GM12878 (cell line): ENCODE results near the gene RETN. TPM values are rescaled to one million over a fixed set of nuclear protein-coding genes. Genes with fewer than 3 reads are reported as not detected.
A peak's percentile ranks its signal among the peaks of the same experiment; 100 is the strongest.

ENCODE experiments used
- ATAC-seq: fragments of 200-7000 bp; cut with Tn5 transposase; 3 replicates; pipeline ENCODE4 v1.9.1; 2020; ENCODE audit warnings: mild to moderate bottlenecking, moderate library complexity
- BruUV-seq: library from RNA; stranded (reverse); fragments of 400-500 nt; replicated peaks from 2 replicates; lab custom pipeline; 2021; lab: Mats Ljungman, UMichigan
- CTCF ChIA-PET: fragments of 300-600 bp; sonication (Branson Sonifier 250); formaldehyde crosslinking; extraction: SDS; loops from one replicate; lab custom pipeline; 2021; ENCODE audit warnings: inconsistent platforms; lab: Yijun Ruan, JAX
- POLR2A ChIA-PET: fragments of 350-600 bp; formaldehyde crosslinking; extraction: SDS; loops from one replicate; lab custom pipeline; 2021; ENCODE audit warnings: inconsistent platforms; lab: Charles Lee
- RAD21 ChIA-PET: fragments of 300-600 bp; sonication (Branson Sonifier 250); formaldehyde crosslinking; loops from one replicate; lab custom pipeline; 2023; ENCODE audit warnings: antibody characterized with exemption; ENCODE audit not compliant: unreplicated experiment; lab: Charles Lee
- SMC1A ChIA-PET: fragments of 300-600 bp; sonication (Branson Sonifier 250); formaldehyde crosslinking; loops from one replicate; lab custom pipeline; 2023; ENCODE audit not compliant: unreplicated experiment, uncharacterized antibody; lab: Charles Lee
- DNase-seq: peaks from one replicate; pipeline ENCODE4 v3.0.0-alpha.2; 2011; ENCODE audit warnings: low read depth, low spot score
- FAIRE-seq: peaks from 3 replicates; lab custom pipeline; 2011; peaks lifted over from hg19 to GRCh38; lab: Jason Lieb, UNC
- H2AFZ ChIP-seq: 2 replicates; pipeline ENCODE4 v1.6.0; 2011; ENCODE audit warnings: low read depth, low read length, control low read depth; ENCODE audit not compliant: control insufficient read depth
- H3K27ac ChIP-seq: 2 replicates; pipeline ENCODE4 v1.5.1; 2011; ENCODE audit warnings: control low read depth; ENCODE audit not compliant: control insufficient read depth, insufficient read depth
- H3K27me3 ChIP-seq, 2 experiments: replicated peaks in 1 of 2; 2 replicates each; pipeline versions ENCODE4 v1.6.0 to v1.6.1; 2011; ENCODE audit warnings: low read length in 1 of 2; ENCODE audit not compliant: control insufficient read depth in 2 of 2, insufficient read depth in 2 of 2
- H3K36me3 ChIP-seq, 2 experiments: 2 replicates each; pipeline ENCODE4 v1.5.1; 2011; ENCODE audit warnings: low read length in 1 of 2; ENCODE audit not compliant: control insufficient read depth in 2 of 2, insufficient read depth in 2 of 2
- H3K4me1 ChIP-seq: 2 replicates; pipeline ENCODE4 v1.6.1; 2011; ENCODE audit warnings: mild to moderate bottlenecking, low read length, moderate library complexity, mixed read lengths; ENCODE audit not compliant: control insufficient read depth, insufficient read depth
- H3K4me2 ChIP-seq: 2 replicates; pipeline ENCODE4 v1.6.0; 2011; ENCODE audit warnings: control low read depth; ENCODE audit not compliant: control insufficient read depth, insufficient read depth
- H3K4me3 ChIP-seq: fragments of 200-600 bp; sonication (generic); 2 replicates; pipeline ENCODE4 v1.5.1; 2016
- H3K79me2 ChIP-seq: 2 replicates; pipeline ENCODE4 v1.6.0; 2011; ENCODE audit warnings: low read length; ENCODE audit not compliant: control insufficient read depth, insufficient read depth
- H3K9ac ChIP-seq: 2 replicates; pipeline ENCODE4 v1.8.0; 2011; ENCODE audit warnings: low read length, control low read depth, mixed read lengths; ENCODE audit not compliant: control insufficient read depth, insufficient read depth
- H3K9me3 ChIP-seq: replicated peaks from 3 replicates; pipeline ENCODE4 v1.5.1; 2011; ENCODE audit warnings: mild to moderate bottlenecking, low read length; ENCODE audit not compliant: control insufficient read depth, insufficient read depth
- H4K20me1 ChIP-seq: 2 replicates; pipeline ENCODE4 v1.6.0; 2011; ENCODE audit not compliant: control insufficient read depth, insufficient read depth
- ASH2L ChIP-seq: fragments of 300-600, 200-600 bp; sonication (generic); IDR thresholded peaks from 2 replicates; pipeline ENCODE4 v1.6.1; 2017; ENCODE audit warnings: low read depth, mild to moderate bottlenecking, borderline replicate concordance
- BMI1 ChIP-seq: fragments of 450-650 bp; IDR thresholded peaks from 2 replicates; pipeline ENCODE4 v1.6.1; 2016; ENCODE audit warnings: mild to moderate bottlenecking, moderate library complexity, borderline replicate concordance
- DPF2 ChIP-seq: fragments of 450-650 bp; IDR thresholded peaks from 2 replicates; pipeline ENCODE4 v1.6.1; 2017; ENCODE audit warnings: mild to moderate bottlenecking
- EGR1 ChIP-seq, 2 experiments: IDR thresholded peaks; 1 replicate in 1 of 2; 2 replicates in 1 of 2; pipeline ENCODE4 v1.6.1; 2011 to 2012; ENCODE audit warnings: low read depth in 2 of 2, low read length in 2 of 2, borderline replicate concordance in 1 of 2, mild to moderate bottlenecking in 1 of 2, moderate library complexity in 1 of 2
- MLLT1 ChIP-seq: fragments of 450-650 bp; IDR thresholded peaks from 2 replicates; pipeline ENCODE4 v1.6.1; 2016; ENCODE audit warnings: mild to moderate bottlenecking
- NFXL1 ChIP-seq: fragments of 450-650 bp; IDR thresholded peaks from 2 replicates; pipeline ENCODE4 v1.6.1; 2017; ENCODE audit warnings: antibody characterized with exemption, mild to moderate bottlenecking, borderline replicate concordance
- NFYB ChIP-seq: IDR thresholded peaks from 2 replicates; pipeline ENCODE4 v1.6.1; 2011; ENCODE audit warnings: low read depth, mild to moderate bottlenecking, low read length, improper control_type of control experiment, moderate library complexity; ENCODE audit not compliant: insufficient read depth
- PKNOX1 ChIP-seq: fragments of 450-650 bp; IDR thresholded peaks from 2 replicates; pipeline ENCODE4 v1.6.1; 2016; ENCODE audit warnings: mild to moderate bottlenecking
- POLR2A ChIP-seq: IDR thresholded peaks from 2 replicates; pipeline ENCODE4 v1.6.1; 2011; ENCODE audit warnings: low read depth, mild to moderate bottlenecking, low read length
- TAF1 ChIP-seq: IDR thresholded peaks from 2 replicates; pipeline ENCODE4 v1.6.1; 2011; ENCODE audit warnings: mild to moderate bottlenecking, low read depth, low read length, borderline replicate concordance
- TCF7 ChIP-seq: IDR thresholded peaks from 2 replicates; pipeline ENCODE4 v1.6.1; 2014; ENCODE audit warnings: antibody characterized with exemption, borderline replicate concordance
- WGBS: methylation state at CpG from one replicate; pipeline ENCODE4 v1.1.6; 2016; ENCODE audit warnings: low lambda C conversion rate; ENCODE audit not compliant: insufficient replicate concordance, insufficient coverage; ENCODE audit errors: missing lambda C conversion rate; 5-methylcytosine and 5-hydroxymethylcytosine counted together
- in situ Hi-C: fragments of 300-500 bp; cut with MboI; formaldehyde crosslinking; loops from 9 replicates; pipeline ENCODE4 v1.14.3; 2018; ENCODE audit warnings: mixed read lengths
- intact Hi-C: fragments of 100-400 bp; cut with micrococcal nuclease; formaldehyde crosslinking; loops from one replicate; pipeline ENCODE4 v1.14.2; 2022; ENCODE audit not compliant: unreplicated experiment
- polyA plus RNA-seq, 11 experiments: library from polyadenylated mRNA; depleted of rRNA in 4 of 11; unstranded in 6 of 11; stranded (reverse) in 5 of 11; fragments of >200 nt; fragmentation: Nextera tagmentation in 4 of 11; fragmentation: Illumina TruSeq in 1 of 11; extraction: Ambion mirVana in 4 of 11; extraction: Trizol in 1 of 11; gene quantifications; 1 replicate in 1 of 11; 2 replicates in 10 of 11; pipeline versions ENCODE4 v1.2.1 to v1.2.3, GENCODE V29; 2011 to 2016; ENCODE audit warnings: inconsistent platforms in 2 of 11, missing spikeins in 2 of 11, low read depth in 1 of 11
- total RNA-seq, 4 experiments: library from RNA; depleted of rRNA in 3 of 4; stranded (reverse); fragments of >200 nt in 3 of 4; fragmentation: Illumina TruSeq in 1 of 4; extraction: Trizol in 1 of 4; gene quantifications; 2 replicates each; pipeline versions ENCODE4 v1.2.1 to v1.2.3, GENCODE V29; 2013 to 2021

RETN gene
- total and polyA plus RNA-seq, 10 of the 15 experiments (the other 5 are each of a cell fraction or from before 2014, with no cell fraction given) = 0.26 TPM; not detected in 9

GRCh38 chr19:7657131-7657751 is 11.6 kb upstream of the RETN start:
- Histone ChIP-seq H3K4me3 (no peak overlapping the region), H2AFZ (peak overlapping the region; percentile 51), H4K20me1 (no peaks in the 10 kb centered on the region), H3K27ac (no peak overlapping the region), H3K4me2 (peak overlapping the region; percentile 70; the same call in 1 of the 2 replicates), H3K9ac (no peak overlapping the region), H3K9me3 (no peaks in the 10 kb centered on the region), H3K4me1 (peaks cover 19% of the 10 kb centered on the region), H3K79me2 (no peaks in the 10 kb centered on the region), H3K36me3 (no peaks in the 10 kb centered on the region), H3K27me3 (no peaks in the 10 kb centered on the region)
- WGBS = 56% methylated on average over 14 of the region's 14 CpGs
- TF ChIP-seq TCF7 = no peak
- intact Hi-C loops (no loop called here), in situ Hi-C loops (no loop called here)
- SMC1A ChIA-PET = interaction anchor here (0.6 to 1.1 kb wide), 4 partner anchors 20 to 142 kb away, joined by 3 read pairs; no protein-coding TSS in a partner anchor
- RAD21 ChIA-PET = interaction anchor here (0.6 to 1.1 kb wide), 3 partner anchors 89 to 142 kb away, joined by 3 to 5 read pairs (median 3); no protein-coding TSS in a partner anchor
- FAIRE-seq = no peak
- no peak for DNase-seq
- POLR2A ChIA-PET = interaction anchor here (0.8 kb wide), 1 partner anchor 19 kb away, joined by 4 read pairs; no protein-coding TSS in a partner anchor
- no peak for ATAC-seq
- CTCF ChIA-PET = interaction anchor here (1.1 to 1.2 kb wide), 2 partner anchors 23 to 24 kb away, joined by 3 to 5 read pairs; partner anchors contain the start of gene TRAPPC5
- no TSS peak for BruUV-seq

GRCh38 chr19:7658219-7658686 is 10.6 kb upstream of the RETN start:
- Histone ChIP-seq H3K4me2 (peak overlapping the region; percentile 70), H3K9ac (peak overlapping the region; percentile 74), H3K27me3 (no peaks in the 10 kb centered on the region), H4K20me1 (no peaks in the 10 kb centered on the region), H3K36me3 (no peaks in the 10 kb centered on the region), H3K79me2 (no peaks in the 10 kb centered on the region), H3K4me1 (peaks cover 17% of the 10 kb centered on the region), H3K4me3 (peak overlapping the region; percentile 76), H3K9me3 (no peaks in the 10 kb centered on the region), H3K27ac (peak overlapping the region; percentile 78), H2AFZ (peak overlapping the region; percentile 94)
- ATAC-seq (peak; percentile 100), DNase-seq (peak; percentile 79), FAIRE-seq (peak; percentile 99)
- ChIA-PET POLR2A (interaction anchor here (0.7 to 1.3 kb wide), 2 partner anchors 16 to 21 kb away, joined by 3 read pairs; no protein-coding TSS in a partner anchor), SMC1A (interaction anchor here (0.6 to 1.1 kb wide), 4 partner anchors 11 to 141 kb away, joined by 3 to 4 read pairs (median 3); no protein-coding TSS in a partner anchor), CTCF (interaction anchor here (0.6 to 1.6 kb wide), 4 partner anchors 20 to 93 kb away, joined by 3 to 7 read pairs (median 4); partner anchors contain the start of gene TRAPPC5), RAD21 (interaction anchor here (0.9 to 1.2 kb wide), 2 partner anchors 90 to 141 kb away, joined by 3 to 5 read pairs; no protein-coding TSS in a partner anchor)
- under 1% methylated on average over 9 of the region's 9 CpGs for WGBS
- no TSS peak for BruUV-seq
- in situ Hi-C loops = no loop called here
- intact Hi-C loops = no loop called here
- no peak for TF ChIP-seq DPF2
- no peak for TF ChIP-seq NFXL1
- no peak for TF ChIP-seq MLLT1
- no peak for TF ChIP-seq ASH2L
- peak; percentile 92 for TF ChIP-seq NFYB
- peak; percentile 41; the same call in 1 of the 2 replicates for TF ChIP-seq POLR2A
- TF ChIP-seq EGR1 (IDR thresholded peaks at IDR 0.05; ENCODE audit: borderline replicate concordance in 1 of 2, low read depth in 2 of 2, low read length in 2 of 2) = no peak
- peak; percentile 98 for TF ChIP-seq PKNOX1
- TF ChIP-seq BMI1 = peak; percentile 82
- TF ChIP-seq TAF1 = 0 out of 2 replicates have a peak, but pooled peaks have one; percentile 26
